Measurements from ENCODE around the gene GPN2.

Gene GPN2

GRCh38 chr1:26831059-26831458, 59.0 kb downstream of the GPN2 start:
- DNase-seq: no peak

GRCh38 chr1:26829184-26829911, 60.7 kb downstream of the GPN2 start:
- DNase-seq: no peak

GRCh38 chr1:26828411-26828991, 61.6 kb downstream of the GPN2 start:
- DNase-seq: peak; percentile 48 to 51

- DNase-seq: no peak
These were observed 62.4 kb downstream of the GPN2 start for GRCh38 chr1:26827663-26828062.

- no peak for DNase-seq
These were observed 62.9 kb downstream of the GPN2 start for GRCh38 chr1:26827106-26827604.

GRCh38 chr1:26826261-26827105, 63.6 kb downstream of the GPN2 start, which contains the start of gene ZDHHC18:
Gene ZDHHC18, plus strand, starts transcription at chr1:26826688. Its CDS starts 117 bp downstream, at chr1:26826805.
- DNase-seq: peak; percentile 69 to 77

Data from CD4-positive, alpha-beta T cell treated with Interleukin-1 beta for 1 hour (primary cell).